Loucy (cell line): Measurements from ENCODE around the gene TGDS.

Experiments used
- H2AFZ ChIP-seq: fragments of 200-600 bp; sonication (generic); 2 replicates; pipeline ENCODE4 v1.6.0; 2016; ENCODE audit warnings: antibody characterized with exemption, mild to moderate bottlenecking, low read length, moderate library complexity
- H3F3A ChIP-seq: fragments of 200-600 bp; 2 replicates; pipeline ENCODE4 v1.6.0; 2016; ENCODE audit warnings: antibody characterized with exemption, low read depth, mild to moderate bottlenecking
- H3K27me3 ChIP-seq: fragments of 200-600 bp; sonication (generic); 2 replicates; pipeline ENCODE4 v1.6.1; 2014; ENCODE audit warnings: low read length, mild to moderate bottlenecking; ENCODE audit not compliant: insufficient read depth, poor library complexity, severe bottlenecking
- H3K36me3 ChIP-seq: fragments of 200-600 bp; sonication (generic); 2 replicates; pipeline ENCODE4 v1.6.1; 2016; ENCODE audit warnings: low read length; ENCODE audit not compliant: insufficient read depth
- H3K4me1 ChIP-seq: fragments of 200-600 bp; sonication (generic); 2 replicates; pipeline ENCODE4 v1.5.1; 2014; ENCODE audit warnings: low read length, mild to moderate bottlenecking; ENCODE audit not compliant: insufficient read depth, poor library complexity, severe bottlenecking
- H3K4me2 ChIP-seq: fragments of 200-600 bp; sonication (generic); 2 replicates; pipeline ENCODE4 v1.6.0; 2014; ENCODE audit warnings: antibody characterized with exemption, low read length, low read depth, mild to moderate bottlenecking; ENCODE audit not compliant: poor library complexity, severe bottlenecking
- H3K4me3 ChIP-seq: fragments of 200-600 bp; sonication (generic); 2 replicates; pipeline ENCODE4 v1.5.1; 2014; ENCODE audit warnings: low read length, mild to moderate bottlenecking, mixed read lengths; ENCODE audit not compliant: poor library complexity, severe bottlenecking
- H3K79me2 ChIP-seq: fragments of 200-600 bp; sonication (generic); 2 replicates; pipeline ENCODE4 v1.6.1; 2014; ENCODE audit warnings: low read length; ENCODE audit not compliant: insufficient read depth
- H3K9ac ChIP-seq: fragments of 200-600 bp; sonication (generic); 2 replicates; pipeline ENCODE4 v1.6.0; 2014; ENCODE audit warnings: mild to moderate bottlenecking, low read depth, low read length, moderate library complexity; ENCODE audit not compliant: poor library complexity, severe bottlenecking
- H3K9me2 ChIP-seq: fragments of 200-600 bp; sonication (generic); replicated peaks from 2 replicates; pipeline ENCODE4 v1.6.1; 2016; ENCODE audit warnings: low read depth, low read length, mixed read lengths
- H3K9me3 ChIP-seq: fragments of 200-600 bp; sonication (generic); 2 replicates; pipeline ENCODE4 v1.6.1; 2014; ENCODE audit warnings: mild to moderate bottlenecking, antibody characterized with exemption, low read length, low read depth; ENCODE audit not compliant: insufficient read depth
- H4K20me1 ChIP-seq: fragments of 200-600 bp; sonication (generic); 2 replicates; pipeline ENCODE4 v1.6.0; 2014; ENCODE audit warnings: antibody characterized with exemption, low read length, mild to moderate bottlenecking; ENCODE audit not compliant: insufficient read depth, poor library complexity, severe bottlenecking
- CTCF ChIP-seq: fragments of 200-600 bp; sonication (generic); conservative IDR thresholded peaks from 2 replicates; pipeline ENCODE4 v1.5.1; 2014; ENCODE audit warnings: mild to moderate bottlenecking, antibody characterized with exemption, low read length
- EZH2phosphoT487 ChIP-seq: fragments of 200-600 bp; IDR thresholded peaks from 2 replicates; pipeline ENCODE4 v1.6.1; 2018; ENCODE audit warnings: antibody characterized with exemption, mild to moderate bottlenecking, moderate library complexity, borderline replicate concordance

The TGDS gene

GRCh38 chr13:94557684-94558235 is 38.2 kb downstream of the TGDS start:
- Histone ChIP-seq H3K9me2 (no peaks in the 10 kb centered on the region), H3K4me2 (no peak overlapping the region), H3K4me1 (peaks cover 13% of the 10 kb centered on the region), H3K4me3 (no peak overlapping the region), H3F3A (0 out of 2 replicates have a peak, but pooled peaks cover under 1% of the 10 kb centered on the region), H2AFZ (no peak overlapping the region), H3K27me3 (no peaks in the 10 kb centered on the region), H3K79me2 (no peaks in the 10 kb centered on the region), H3K9ac (no peak overlapping the region), H3K36me3 (no peaks in the 10 kb centered on the region), H3K9me3 (no peaks in the 10 kb centered on the region), H4K20me1 (no peaks in the 10 kb centered on the region)
- TF ChIP-seq CTCF: no peak
- no peak for TF ChIP-seq EZH2phosphoT487

- Histone ChIP-seq H3K4me3 (no peak overlapping the region), H3K9me3 (no peaks in the 10 kb centered on the region), H3F3A (0 out of 2 replicates have a peak, but pooled peaks cover 3% of the 10 kb centered on the region), H3K79me2 (no peaks in the 10 kb centered on the region), H2AFZ (no peak overlapping the region), H3K27me3 (no peaks in the 10 kb centered on the region), H4K20me1 (no peaks in the 10 kb centered on the region), H3K9ac (no peak overlapping the region), H3K4me2 (no peak overlapping the region), H3K36me3 (no peaks in the 10 kb centered on the region), H3K4me1 (peaks cover 13% of the 10 kb centered on the region), H3K9me2 (no peaks in the 10 kb centered on the region)
- TF ChIP-seq EZH2phosphoT487: no peak
- TF ChIP-seq CTCF: no peak
These were observed 39.3 kb downstream of the TGDS start for GRCh38 chr13:94556621-94557020.

GRCh38 chr13:94556041-94556440 is 39.9 kb downstream of the TGDS start:
- Histone ChIP-seq H3K9me3 (no peaks in the 10 kb centered on the region), H3K4me3 (no peak overlapping the region), H3K4me2 (no peak overlapping the region), H3K79me2 (no peaks in the 10 kb centered on the region), H3K27me3 (no peaks in the 10 kb centered on the region), H3K9ac (no peak overlapping the region), H3K9me2 (no peaks in the 10 kb centered on the region), H3K4me1 (peaks cover 13% of the 10 kb centered on the region), H3K36me3 (no peaks in the 10 kb centered on the region), H4K20me1 (no peaks in the 10 kb centered on the region), H2AFZ (no peak overlapping the region), H3F3A (0 out of 2 replicates have a peak, but pooled peaks cover 3% of the 10 kb centered on the region)
- TF ChIP-seq CTCF: no peak
